DMS114 treated with DMSO at 0.1 percent for 48 hours (cell line): ENCODE measurements around the gene DIP2C.

Experiments used
- DNase-seq: peaks from one replicate; lab custom pipeline; 2025; ENCODE audit not compliant: unreplicated experiment; lab: John Stamatoyannopoulos, UW

DIP2C gene

DNA sequence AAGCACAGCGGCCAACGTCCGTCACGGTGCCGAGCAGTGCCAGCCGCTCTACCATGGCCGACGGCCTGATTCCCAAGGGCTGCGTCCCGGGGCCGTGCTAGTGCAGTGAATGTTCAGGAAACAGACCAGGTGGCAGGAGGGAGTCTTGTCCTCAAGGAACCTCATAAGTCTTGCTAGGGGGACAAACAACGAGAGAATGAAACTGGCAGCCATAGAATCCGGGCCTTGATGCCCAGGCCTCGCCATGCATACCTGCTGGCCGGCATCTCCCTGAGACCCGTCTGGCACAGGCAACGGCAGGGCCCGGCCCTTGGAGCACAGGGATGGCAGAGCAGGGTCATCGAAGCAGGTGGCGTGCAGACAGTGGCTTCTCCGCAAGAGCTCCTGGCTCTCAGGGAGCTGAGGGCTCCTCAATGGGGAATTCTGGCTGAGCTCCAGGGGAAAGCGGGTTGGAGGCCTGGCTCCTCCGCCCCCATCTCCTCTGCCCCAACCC, 58.8 kb downstream of the DIP2C start:
- no peak for DNase-seq

DNA sequence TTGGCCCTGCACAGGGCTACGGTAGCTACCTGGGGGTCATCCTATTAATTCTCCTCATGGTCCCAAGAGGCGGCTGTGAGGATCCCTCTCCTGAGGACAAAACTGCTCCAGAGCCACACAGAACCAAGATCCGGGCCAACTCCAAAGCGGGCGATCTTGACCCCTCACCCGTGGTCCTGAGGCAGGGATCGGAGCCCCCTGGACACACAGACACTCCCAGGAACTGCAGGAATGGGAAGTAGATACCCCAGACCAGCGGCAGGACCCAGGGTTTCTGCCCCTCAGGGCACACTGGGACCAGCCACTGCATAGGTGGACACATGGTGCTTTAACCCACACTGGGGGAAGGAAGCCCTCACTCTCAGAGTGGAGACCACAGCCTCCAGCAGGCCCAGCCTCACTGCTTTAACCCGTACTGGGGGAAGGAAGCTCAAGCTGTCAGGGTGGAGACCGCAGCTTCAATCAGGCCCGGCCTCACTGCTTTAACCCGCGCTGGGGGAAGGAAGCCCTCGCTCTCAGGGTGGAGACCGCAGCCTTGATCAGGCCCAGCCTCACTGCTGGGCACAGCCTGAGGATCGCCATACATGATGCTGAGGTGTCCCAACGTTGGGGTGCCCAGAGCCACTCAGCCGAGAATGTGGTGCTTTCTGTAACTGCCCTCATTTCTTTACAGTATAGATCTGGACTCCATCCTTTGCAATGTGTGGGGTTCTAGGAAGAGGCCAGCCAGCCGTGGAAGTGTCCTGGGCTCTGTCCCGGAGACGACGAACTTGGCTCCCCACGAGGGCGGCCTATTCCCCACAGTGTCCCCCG, 60.1 kb downstream of the DIP2C start:
- no peak for DNase-seq

DNA sequence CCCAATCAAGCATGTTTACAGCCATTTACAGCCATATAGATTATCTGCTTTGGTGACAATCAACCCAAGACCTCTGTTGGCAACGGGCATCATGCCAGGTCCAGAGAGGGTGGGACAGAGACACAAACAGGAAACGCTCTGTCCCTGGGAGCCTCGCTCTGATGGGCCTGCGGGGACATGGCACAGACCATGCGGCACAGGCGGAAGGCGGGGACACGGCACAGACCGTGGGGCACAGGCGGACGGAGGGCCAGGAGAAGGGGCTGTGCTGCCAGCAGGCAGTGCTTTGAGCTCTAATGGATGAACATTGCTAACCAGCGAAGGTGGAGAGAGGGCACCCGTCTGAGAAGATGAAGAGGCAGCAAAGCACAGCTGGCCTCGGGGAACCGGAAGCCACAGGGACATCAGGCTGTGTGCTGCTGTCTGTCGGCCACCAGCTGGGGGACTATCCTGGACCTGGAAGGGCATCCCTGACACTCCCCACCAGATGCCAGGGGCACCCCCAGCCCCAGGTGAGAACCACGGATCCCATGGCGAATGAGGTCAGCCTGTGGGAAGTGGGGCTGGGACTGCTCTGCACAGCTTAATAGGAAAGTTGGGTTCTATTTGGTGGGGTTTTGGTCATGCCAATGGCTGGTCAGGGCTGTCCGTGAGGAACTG, 61.0 kb downstream of the DIP2C start:
- no peak for DNase-seq

DNA sequence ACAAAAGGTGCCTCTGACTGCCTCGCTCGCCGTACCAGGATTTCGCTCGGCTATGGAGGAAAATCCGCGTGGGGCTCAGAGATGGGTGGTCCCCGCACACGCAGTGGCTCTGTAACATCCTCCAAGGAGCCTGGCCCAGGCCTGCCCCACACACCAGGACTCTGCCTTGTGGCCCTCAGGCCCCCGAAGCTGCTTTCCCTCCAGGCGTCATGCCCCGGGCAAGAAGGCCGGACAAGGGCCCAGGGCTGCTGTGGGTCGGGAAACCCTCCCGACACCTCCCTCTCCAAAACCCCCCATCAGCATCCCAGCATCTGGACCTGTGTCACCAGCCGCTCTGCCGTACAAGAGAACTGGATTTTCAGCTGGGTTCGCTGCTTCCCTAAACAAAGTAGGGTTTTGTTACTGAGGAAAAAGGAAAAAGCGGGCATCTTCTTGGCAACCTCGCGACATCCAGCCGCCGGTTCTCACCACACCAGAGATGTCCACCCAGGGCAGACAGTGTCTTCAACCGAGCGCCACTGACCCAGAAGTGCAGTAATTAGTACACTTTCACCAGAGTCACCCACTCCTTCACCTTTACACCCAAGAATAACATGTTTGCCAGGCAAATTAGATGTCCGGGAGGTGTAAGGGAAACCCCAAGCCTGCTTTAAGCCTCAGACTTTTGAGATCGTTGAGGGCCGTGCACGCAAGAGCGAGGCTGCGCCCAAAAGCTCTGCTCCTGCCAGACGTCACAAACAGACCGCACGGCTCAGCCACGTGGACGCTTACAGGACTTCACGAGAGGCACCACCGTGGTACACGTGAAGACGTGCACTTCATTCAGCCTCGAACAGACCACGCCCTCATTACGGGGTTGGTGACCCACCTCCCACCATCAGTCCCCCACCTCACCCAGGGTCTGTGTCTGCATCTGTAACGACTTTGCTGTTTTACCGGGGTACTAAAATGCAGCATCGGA, 62.2 kb downstream of the DIP2C start:
- no peak for DNase-seq

DNA sequence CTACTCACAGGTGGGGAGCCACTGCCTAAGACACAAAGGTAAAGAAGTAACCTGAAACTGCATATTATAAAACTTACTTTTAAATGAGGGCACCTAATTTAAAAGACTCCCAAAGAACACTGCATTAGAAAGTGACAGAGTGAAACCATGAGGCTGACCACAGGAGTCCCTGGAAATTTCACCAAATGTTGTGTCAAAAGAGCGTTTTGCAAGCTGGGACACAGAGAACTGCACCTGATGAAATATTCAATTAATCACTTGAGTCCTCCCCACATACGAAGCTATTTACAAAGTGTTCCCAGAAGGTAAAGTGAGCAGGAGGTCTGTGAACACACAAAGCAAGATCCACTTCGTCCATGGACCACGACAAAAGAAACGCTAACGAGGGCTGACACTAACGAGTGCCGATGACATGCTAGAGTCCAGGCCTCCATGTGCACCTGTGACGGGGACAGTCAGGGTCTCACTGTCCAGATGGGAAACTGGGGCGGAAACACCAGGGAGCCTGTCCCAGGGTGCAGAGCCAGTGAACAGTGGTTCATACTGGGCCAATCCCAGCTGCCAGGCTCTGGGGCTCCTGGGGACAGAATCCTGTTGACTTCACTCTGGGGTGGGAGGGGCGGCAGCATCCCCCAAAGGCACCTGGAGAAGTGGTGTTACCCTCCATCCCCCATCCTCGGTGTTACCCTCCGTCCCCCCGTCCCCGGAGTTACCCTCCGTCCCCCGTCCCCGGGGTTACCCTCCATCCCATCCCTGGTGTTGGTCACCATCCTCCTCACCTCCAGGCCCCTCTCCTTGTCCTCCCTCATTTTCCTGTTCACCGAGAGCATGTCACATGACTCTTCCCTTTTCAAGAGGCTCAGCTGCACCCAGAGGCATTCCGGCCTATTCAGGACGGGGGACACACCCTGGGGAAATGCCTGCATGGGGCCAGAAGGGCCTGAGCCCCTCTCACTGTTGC, 63.4 kb downstream of the DIP2C start:
- DNase-seq = no peak

DNA sequence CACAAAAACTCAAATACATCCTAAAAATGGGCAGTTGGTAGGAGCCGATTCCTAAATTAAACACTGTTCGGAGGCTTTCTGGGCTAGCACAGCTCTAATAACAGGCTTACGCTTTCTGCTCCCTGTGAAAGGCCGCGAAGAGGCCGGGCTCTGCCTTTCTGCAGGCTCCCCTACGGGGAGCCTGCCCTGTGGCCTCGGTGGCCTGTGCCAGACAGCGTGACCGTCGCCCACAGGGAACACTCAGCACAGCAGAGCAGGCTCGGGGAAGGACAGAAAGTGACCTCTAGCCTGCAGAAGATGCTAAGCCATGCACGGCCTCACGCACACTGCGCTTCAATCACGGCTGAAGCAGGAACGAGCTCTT, 64.2 kb downstream of the DIP2C start:
- no peak for DNase-seq

DNA sequence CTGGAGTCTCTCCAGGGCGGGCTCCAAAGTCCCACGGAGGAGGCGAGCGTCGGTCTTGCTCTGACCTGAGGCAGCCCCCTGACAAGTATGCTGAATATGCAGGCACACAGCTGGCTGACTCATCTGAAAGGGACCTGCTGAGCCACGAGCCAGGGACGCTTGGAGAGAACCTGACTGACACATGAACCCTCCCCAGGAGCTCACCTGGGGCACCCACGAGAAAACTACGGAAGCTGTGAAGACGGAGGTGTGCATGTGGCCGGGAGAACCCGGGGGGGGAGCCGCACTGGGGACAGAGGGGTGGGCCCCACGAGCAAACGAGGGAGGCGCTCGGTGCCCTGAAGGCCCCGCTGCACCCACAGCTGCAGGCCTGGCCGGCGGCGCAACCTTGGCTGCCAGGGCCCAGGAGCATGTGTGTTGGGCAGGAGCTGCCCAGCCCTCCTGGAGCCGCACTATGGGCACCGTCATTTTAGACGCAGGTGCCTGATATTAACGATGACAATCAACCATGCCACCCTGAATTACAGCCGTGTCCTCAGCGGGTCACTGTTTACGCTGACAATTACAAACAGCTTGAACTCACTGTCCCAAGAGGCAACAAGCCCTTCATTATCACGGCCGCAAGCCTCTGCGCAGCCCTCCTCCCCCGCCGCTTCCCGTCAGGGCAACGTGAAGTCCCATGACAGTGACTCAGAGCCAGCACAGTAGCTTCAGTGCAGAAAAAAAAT, 64.7 kb downstream of the DIP2C start:
- no peak for DNase-seq

DNA sequence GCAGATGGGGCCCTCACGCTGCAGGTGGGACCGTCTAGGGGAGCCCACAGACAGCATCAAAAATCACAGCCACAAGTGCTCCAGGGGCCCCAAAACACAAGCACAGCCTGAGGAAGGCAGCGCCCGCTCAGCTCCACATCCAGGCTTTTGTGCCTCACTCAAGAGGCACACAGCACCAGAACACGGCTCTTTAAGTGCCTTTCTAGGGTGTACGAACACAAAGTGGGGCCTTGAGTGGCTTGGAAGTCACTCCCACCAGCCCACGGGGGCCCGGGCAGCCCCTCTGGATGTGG, 65.2 kb downstream of the DIP2C start:
- DNase-seq = no peak

DNA sequence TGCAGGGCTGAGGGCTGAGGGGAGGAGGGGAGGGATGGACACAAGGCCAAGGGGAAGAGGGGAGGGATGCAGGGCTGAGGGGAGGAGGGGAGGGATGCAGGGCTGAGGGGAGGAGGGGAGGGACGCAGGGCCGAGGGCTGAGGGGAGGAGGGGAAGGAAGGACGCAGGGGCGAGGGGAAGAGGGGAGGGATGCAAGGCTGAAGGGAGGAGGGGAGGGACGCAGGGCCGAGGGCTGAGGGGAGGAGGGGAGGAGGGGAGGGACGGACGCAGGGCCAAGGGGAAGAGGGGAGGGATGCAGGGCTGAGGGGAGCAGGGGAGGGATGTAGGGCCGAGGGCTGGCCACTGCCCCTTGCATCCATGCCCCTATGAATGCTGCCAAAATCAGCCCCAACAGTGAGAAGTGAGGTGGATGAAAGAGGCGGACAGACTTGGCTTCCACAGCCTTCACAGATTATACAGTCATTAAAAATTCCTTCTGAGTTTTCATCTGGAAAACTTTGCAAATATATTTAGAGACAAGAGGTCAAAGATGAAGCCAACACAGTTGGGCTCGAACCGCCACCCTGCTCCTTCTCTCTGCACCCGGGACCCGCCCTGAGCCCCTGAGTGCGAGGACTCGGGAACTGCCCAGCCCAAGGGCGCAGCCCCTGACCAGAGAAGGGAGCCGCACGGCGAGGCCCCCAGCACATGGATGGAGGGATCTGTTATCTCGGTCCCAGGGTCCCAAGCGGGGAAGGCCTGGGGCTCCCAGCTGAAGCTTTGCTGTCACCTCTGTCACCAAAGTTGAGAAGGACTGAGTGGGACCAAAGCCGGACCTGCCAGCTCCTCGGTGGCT, 65.8 kb downstream of the DIP2C start:
- no peak for DNase-seq

DNA sequence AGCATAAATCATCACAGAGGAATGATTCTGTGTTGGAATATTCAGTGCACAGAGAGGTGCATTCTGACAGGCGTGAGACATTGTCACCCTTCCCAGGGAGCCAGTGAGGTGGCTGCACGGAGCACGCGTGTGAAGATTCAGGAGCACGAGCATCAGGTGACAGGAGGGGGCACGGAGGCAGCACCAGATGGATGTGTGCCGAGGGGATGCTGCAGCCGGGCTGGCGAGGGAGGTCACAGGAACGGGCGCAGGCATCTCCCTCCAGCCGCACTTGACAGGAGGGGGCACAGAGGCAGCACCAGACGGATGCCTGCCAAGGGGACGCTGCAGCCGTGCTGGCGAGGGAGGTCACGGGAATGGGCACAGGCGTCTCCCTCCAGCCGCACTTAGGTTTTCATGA, 66.5 kb downstream of the DIP2C start:
- no peak for DNase-seq

DNA sequence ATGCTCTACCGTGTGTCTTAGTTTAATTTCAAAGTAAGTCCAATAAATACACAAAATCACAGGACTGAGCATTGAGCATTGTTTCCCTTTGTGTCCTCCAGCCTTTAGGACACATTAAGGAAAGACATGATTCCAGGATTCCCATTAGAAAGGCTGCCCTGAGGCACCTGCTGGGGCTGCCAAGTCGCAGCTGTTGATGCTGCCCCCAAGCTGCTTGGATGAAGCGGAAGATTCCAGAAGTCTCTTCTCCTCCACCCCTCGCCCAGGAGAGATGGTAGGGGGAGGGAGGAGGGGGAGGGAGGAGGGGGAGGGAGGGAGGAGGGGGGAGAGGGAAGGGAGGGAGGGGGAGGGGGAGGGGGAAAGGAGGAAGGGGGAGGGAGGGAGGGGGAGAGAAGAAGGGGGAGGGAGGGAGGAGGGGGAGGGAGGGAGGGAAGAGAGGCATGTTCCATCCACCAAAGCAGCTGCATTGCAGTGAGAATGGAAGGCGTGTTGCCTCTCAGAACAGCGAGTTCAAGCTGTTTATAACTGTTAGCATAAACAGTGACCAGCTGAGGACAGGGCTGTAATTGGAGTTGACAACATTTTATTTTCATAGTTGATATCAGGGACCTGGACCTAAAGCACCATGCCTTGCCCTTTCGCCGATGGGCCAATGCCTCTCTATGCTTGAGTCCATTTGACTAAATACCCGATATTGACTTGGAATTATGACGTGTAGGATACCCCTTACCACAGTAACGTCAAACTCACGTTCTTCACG, 67.3 kb downstream of the DIP2C start:
- DNase-seq = peak; percentile 10

DNA sequence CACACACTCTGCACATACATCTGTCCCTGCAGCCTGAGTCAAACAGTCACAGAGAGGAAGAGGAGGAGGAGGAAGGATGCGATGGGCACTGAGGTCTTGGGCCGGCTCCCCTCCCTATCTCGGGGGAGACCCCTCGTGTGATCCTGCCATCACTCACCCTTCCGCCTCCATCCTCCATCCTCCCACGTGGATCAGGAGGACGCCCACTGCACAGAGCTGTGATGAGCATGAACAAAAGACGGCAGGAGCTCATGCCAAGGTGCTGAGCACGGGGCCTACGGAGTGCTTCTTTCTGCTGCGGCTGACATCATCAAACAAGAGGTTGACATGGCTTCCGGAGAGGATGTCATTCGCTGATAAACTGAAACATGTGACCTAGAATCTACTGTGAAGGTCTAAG, 68.0 kb downstream of the DIP2C start:
- no peak for DNase-seq

DNA sequence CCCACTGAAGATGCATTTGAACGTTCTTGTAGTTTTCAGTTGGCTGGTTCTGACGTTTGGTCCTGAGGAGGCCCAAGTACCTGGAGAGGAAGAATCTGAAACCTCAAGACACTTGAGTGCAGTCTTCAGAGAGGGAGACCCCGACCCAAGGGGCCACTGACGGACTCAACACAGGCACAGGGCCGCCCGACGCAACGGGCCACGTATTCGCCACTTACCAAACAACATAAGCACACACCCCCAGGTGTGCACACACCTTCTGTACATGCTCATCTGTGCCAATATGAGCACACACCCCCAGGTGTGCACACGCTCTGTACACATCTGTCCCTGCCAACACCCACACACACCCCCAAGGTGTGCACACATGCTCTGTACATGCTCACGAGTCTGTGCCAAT, 68.5 kb downstream of the DIP2C start:
- DNase-seq = no peak

DNA sequence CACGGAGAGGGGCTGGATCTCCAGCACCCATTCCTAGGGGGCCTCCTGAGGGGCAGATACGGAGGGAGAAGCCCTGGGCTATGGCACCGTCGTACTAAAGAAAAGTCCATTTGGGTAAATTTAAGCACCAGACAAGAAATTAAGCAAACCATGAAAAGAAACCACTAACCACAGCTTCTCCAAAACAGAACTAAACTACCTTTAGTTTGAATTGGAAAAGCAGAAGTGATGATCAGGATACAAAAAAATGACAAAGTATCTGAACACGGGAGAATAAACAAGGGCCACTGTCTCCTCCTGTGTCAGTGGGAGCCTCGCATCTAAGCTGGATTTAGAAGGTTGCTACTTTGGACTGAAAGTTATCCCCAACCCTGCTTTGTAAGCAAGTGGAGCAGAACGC, 69.1 kb downstream of the DIP2C start:
- no peak for DNase-seq

DNA sequence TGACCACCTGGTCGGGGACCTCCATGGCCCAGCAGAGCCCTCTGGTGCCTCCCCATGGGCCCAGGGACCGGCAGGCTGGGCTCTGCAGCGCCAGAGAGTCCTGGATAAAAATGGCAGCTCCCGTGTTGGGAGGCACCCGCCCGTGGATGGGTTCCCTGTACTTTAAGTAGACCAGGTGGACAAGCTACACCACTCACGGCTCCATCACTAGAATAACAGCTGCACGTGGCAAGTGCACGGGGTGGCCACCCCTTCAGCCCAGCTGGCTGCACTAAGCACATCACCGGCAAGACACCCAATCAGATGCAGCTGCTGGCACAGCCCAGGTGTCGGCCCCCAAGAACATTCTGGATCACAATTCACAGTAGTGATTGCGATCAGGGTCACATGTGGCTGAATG, 69.8 kb downstream of the DIP2C start:
- no peak for DNase-seq

DNA sequence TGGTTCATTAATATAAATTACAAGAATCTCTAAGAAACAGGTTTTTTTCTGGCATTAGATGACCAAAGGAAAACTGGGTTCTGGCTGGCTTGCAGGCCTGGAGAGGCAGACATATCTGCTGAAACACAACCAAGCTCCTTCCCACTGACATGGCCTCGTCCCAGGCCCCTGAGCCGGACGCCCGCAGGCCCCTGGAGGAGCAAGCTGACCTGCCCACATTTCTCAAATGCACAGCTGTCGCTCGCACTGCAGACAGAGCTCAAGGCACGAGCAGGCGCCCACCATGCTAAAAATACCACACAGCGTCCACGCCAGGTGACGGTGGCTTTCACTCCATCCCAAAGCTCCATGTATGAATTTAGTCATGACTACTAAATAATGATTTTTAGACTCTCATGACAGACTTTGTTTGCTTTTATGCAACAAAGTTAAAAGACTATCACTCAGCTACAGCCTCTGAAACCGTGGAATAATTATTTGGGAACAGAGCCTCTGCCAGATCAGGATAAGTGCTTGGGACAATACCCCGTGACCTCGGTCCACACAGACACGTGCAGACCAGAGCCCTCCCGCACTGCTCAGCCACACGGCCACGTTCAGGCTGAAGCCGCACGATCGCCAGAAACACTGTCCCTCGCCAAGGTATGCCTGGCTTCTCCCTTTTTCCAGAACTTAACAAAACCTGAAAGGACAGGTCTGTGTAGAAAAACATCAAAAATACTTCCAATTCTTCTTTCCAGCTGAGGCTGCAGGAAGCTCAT, 71.1 kb downstream of the DIP2C start:
- DNase-seq = no peak

DNA sequence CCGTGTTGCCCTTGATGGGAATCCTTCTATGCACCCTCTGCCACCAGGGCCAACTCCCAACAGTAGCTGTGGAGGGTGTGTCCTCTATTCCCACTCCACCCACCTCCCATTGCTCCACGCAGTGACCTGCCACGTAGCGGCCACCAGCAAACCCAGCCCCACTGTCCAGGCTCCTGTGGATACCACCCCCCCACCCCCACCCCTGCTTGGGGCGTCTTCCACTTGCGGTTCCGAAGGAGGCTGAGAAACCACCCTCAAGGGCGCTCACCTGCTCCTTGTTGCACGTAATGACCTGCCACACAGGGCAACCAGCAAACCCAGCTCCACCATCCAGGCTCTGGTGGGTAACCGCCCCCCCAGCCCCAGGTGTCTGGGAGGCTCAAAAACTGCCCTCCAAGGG, 72.0 kb downstream of the DIP2C start:
- DNase-seq = no peak
